ENCODE measurements around the gene PLCB1.

Gene PLCB1

GRCh38 chr20:8689337-8689736, 557.3 kb downstream of the PLCB1 start:
- DNase-seq (ENCODE audit: low spot score) (no peak), FAIRE-seq (no peak)

DNA sequence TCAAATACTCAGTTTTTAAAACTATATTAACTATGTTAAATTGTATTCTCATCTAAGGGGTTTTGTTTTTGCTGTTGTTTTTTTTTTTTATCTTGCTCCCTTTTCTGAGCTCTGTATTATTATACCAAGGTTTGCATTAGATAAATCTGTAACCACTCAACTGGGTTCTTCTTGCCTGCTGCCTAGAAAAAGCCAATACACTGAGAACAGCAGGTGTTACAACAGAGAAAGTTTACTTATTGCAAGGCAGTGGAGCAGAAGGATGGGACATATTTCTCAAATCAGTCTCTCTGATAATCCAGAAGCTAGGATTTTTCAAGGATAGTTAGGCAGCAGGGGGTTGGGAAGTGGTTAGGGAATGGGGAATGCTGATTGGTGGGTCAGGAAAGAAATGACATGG, 558.0 kb downstream of the PLCB1 start:
- FAIRE-seq = no peak
- DNase-seq (ENCODE audit: low spot score) = no peak

- no peak for FAIRE-seq
- DNase-seq (ENCODE audit: low spot score) = peak; percentile 48
Observed at GRCh38 chr20:8693709-8694108, 561.6 kb downstream of the PLCB1 start.

GRCh38 chr20:8700756-8701155, 568.7 kb downstream of the PLCB1 start:
- FAIRE-seq (peak; percentile 40), DNase-seq (ENCODE audit: low spot score) (no peak)

DNA sequence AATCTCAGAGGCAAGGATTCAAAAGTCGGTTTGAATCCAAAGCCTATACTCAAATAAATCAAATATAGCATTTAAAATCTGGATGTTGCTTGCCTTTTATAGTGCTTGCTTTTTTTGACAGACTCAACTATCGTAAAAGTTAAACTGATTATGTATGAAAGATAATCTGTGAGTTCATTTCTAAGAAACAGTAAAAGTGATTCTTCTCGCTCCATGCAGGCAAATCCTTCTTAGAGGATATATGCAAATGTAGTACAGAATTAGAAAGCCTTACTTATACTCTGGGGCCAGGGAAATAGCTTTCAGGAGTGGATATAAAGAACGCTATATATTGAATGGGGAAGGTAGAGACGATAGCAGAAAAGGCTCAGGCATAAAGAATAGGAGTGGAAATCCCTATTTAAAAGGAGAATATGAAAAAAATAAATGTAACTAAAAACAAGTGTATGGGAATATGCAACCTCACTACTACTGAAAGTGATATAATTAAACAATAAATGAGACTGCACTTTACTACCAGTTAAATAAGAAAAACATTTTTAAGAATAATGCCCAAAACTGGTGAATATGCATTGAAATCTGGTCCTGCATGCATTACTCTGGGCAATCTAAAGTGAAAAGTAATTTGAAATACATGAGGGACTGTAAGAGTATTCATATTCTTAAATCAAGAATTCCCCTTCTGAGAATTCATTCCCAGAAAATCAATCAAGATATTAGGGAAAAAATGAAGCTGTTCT, 575.1 kb downstream of the PLCB1 start:
- no peak for FAIRE-seq
- DNase-seq (ENCODE audit: low spot score) = no peak

DNA sequence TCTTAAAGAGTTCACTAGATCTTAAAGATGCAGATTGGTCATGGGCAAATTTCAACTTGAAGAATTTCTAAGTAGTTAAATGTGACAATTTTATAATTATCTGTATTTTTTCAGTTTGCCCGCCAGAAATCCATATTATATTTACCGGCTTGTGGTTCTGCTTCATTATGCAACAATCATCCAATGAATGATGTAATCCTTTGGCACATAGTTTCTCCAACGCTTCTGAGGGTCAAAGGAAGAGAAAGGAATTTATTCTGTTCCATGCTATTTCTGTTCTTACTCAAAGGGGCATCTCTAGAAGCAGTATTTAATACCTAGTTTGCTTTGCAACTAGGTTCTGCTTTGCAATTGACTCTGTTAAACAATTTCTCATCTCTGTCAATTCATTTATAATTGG, 577.6 kb downstream of the PLCB1 start:
- DNase-seq (ENCODE audit: low spot score) (no peak), FAIRE-seq (no peak)

DNA sequence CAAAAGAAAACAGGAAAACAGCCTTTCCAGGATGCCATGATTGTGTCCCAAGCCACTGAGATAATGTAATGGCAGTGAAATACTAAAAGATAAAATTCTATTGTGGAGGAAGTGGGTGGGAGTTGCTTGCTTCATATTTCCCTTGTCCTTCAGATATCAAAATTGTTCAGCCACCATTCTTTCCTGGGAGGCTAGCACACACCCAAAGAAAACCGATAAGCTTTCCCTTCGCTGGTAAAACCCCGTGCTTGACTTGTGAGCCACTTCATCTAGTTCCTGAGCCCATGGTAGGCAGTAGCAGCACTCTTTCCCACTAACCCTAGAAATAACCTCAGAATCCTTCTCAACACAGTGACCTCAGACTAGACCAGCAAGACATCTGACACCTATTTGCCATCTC, 579.4 kb downstream of the PLCB1 start:
- no peak for FAIRE-seq
- no peak for DNase-seq (ENCODE audit: low spot score)

GRCh38 chr20:8714206-8714605, 582.1 kb downstream of the PLCB1 start:
- DNase-seq (ENCODE audit: low spot score) = no peak
- no peak for FAIRE-seq

DNA sequence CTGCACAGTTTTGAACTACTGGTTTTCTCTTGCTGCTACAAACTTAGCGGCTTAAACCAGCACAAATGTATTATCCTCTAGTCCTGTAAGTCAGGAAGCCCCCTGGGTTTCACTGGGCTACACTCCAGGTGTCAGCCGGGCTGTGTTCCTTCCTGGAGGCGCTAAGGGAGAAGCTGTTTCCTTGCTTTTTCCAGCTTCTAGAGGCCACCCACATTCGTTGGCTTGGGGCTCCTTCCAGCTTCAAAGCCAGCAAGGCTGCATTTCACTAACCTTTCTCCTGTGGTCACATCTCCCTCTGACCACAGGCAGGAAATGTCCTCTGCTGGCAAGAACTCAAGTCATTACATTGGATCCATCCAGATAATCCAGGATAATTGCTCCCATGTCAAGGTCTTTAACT, 586.2 kb downstream of the PLCB1 start:
- DNase-seq (ENCODE audit: low spot score) (no peak), FAIRE-seq (no peak)

- FAIRE-seq (no peak), DNase-seq (ENCODE audit: low spot score) (no peak)
Observed at GRCh38 chr20:8720089-8720488, 588.0 kb downstream of the PLCB1 start.

DNA sequence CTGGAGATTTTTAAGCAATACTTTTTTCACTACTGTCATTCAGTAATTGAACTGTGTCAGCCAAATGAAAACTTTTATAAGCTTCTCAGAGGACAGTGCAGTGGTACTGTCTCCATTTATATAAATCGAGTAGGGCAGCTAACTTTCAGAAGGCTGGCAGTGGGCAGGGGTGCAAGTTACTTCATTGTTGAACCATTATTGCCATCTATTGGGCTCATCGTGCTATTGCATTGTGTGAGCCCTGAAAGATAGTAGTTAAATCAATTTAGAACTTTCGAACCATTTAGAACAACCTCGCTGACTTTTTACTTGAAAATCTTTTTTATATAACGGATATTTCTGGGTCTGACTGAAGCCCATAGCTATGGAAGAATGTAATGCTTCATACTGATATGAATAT, 589.0 kb downstream of the PLCB1 start:
- peak; percentile 48 for DNase-seq (ENCODE audit: low spot score)
- FAIRE-seq = no peak

DNA sequence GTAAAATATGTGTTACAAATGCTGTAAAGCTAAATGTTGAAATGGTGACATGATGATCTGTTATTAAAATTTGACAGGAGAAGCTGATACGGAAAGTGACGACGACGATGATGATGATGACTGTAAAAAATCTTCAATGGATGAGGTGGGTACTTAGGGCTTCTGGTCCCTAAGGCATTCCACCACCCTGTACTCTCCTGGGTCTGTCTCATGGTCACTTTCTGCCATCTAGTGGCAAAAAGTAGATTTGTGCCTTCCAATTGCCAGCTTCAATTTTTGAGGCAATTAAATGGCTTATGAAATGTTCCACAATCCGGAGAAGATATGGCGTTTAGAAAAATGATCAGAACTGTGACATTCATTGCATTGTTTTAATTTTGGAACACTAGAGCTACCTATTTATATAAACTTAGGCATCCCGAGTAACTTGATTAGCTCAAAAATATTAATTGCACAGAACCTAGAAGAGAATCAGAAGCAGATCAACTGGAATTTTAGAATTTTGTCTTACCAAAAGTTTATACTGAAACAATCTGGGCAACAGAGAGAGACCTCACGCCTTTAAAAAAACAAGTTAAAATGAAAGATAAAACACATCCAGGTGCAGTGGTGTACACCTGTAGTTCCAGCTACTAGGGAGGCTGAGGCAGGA, 590.3 kb downstream of the PLCB1 start:
- FAIRE-seq (peak; percentile 91), DNase-seq (ENCODE audit: low spot score) (peak; percentile 63)

GRCh38 chr20:8723296-8723695, 591.2 kb downstream of the PLCB1 start:
- FAIRE-seq (no peak), DNase-seq (ENCODE audit: low spot score) (no peak)

GRCh38 chr20:8724884-8725283, 592.8 kb downstream of the PLCB1 start:
- DNase-seq (ENCODE audit: low spot score) (no peak), FAIRE-seq (no peak)

- FAIRE-seq = no peak
- DNase-seq (ENCODE audit: low spot score) = no peak
Observed at GRCh38 chr20:8726460-8726859, 594.4 kb downstream of the PLCB1 start.

DNA sequence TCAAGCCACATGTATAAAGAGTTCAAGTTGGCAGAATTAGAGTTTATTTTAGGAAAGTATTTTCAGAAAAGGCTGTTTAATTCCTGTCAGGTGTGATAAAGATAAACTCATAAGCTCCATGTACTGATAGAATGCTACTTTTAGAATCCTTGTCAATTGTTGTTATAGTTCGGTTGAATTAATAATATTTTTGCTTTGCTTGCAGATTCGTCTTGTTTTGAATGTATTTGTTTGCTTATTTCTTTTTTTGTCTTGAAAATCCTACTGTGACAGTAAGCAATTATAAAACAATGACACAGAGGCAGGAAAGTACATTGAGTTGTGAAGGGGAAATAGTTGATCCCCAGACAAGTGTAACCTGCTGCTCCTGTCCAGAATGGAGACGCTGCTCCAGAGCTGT, 602.9 kb downstream of the PLCB1 start:
- DNase-seq (ENCODE audit: low spot score) = no peak
- no peak for FAIRE-seq

DNA sequence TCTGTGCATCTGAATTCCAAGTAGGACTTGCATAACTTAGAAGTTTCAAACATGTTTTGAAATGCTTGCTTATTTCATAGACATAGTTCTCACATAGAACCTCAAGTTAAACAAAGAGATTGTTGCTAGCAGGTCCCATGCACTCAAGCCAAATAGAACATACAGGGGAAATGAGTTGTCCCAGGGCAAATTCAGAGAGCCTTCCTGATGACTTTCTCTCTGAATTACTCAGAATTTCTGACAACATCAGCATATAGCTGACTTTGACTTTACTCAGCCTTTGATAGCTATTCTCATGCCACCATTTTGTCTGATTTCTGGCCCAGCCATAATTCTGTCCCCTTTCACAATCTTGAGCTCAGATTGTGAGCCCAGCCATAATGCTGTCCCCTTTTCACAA, 603.6 kb downstream of the PLCB1 start:
- DNase-seq (ENCODE audit: low spot score) = no peak
- FAIRE-seq = no peak

DNA sequence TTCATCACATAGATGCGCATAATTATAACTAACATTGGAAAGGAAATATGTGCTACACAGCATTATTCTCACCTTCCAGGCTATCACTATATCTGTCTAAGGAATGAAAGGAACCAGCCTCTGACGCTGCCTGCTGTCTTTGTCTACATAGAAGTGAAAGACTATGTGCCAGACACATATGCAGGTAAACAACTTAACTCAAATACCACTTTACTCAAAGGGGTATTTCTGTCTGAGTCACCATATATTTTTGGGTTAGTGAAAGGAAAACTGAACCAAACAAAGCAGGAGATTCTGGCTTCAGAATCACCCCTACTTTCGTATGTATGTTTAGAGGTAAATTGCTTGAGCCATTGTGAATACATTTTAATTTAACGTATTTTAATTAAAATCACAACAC, 608.2 kb downstream of the PLCB1 start:
- FAIRE-seq (no peak), DNase-seq (ENCODE audit: low spot score) (no peak)

GRCh38 chr20:8744228-8744844, 612.3 kb downstream of the PLCB1 start:
- FAIRE-seq (no peak), DNase-seq (ENCODE audit: low spot score) (no peak)

DNA sequence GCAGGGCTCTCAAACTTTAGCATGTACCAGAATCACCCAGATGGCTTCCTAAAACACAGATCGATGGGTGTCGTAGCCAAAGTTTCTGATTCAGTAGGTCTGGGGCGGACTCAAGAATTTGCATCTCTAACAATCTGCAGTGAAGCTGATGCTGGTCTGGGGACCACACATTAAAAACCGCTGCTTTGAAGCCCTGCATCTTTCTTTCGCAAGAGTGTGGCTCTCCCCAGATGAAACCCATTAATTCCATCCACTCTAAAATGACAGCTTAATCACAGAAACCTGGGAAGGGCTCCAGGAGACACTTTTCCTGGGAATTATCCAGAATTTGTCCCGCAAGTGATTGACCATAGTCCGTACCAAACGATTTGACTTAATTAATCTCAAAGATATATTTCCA, 617.0 kb downstream of the PLCB1 start:
- DNase-seq (ENCODE audit: low spot score) (no peak), FAIRE-seq (no peak)

DNA sequence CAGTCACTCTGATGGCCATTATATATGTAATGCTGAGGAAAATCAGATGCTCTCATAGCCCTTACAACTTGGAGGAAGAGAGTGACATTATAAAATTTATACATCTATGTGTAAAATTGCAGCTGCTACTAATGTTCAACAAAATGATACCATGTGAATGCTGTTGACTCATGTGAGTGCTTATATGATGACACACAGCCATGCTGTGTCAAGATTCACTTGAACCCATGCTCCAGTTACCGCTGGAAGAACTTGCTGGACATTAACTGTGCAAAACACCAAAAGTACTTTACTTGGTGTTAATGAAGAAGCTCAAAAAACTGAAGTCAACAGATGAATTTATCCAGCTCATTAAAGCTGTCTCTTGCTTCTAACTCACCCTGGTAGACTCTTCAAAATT, 617.9 kb downstream of the PLCB1 start:
- FAIRE-seq = no peak
- no peak for DNase-seq (ENCODE audit: low spot score)

GRCh38 chr20:8755340-8756118, 623.5 kb downstream of the PLCB1 start:
- FAIRE-seq = no peak
- no peak for DNase-seq (ENCODE audit: low spot score)

All from urothelium cell line (cell line).